Left ventricle myocardium inferior (tissue), 1 donor: Measurements from ENCODE around the gene IRAK1BP1. TPM values are rescaled to one million over a fixed set of nuclear protein-coding genes. Genes with fewer than 3 reads are reported as not detected.

Source experiments
- DNase-seq: peaks from one replicate; pipeline ENCODE4 v3.0.0-alpha.2; 2020
- H3K27ac ChIP-seq: fragments of 200-600 bp; replicated peaks from 2 replicates; pipeline ENCODE4 v1.8.0; 2021
- H3K27me3 ChIP-seq: fragments of 200-600 bp; 2 replicates; pipeline ENCODE4 v1.8.0; 2021; ENCODE audit warnings: low read depth
- H3K36me3 ChIP-seq: fragments of 200-600 bp; 2 replicates; pipeline ENCODE4 v1.8.0; 2021
- H3K4me1 ChIP-seq: fragments of 200-600 bp; 2 replicates; pipeline ENCODE4 v1.8.0; 2021
- H3K4me3 ChIP-seq: fragments of 200-600 bp; 2 replicates; pipeline ENCODE4 v1.8.0; 2021; ENCODE audit warnings: mild to moderate bottlenecking, moderate library complexity
- H3K9me3 ChIP-seq: fragments of 200-600 bp; replicated peaks from 2 replicates; pipeline ENCODE4 v1.8.0; 2021
- intact Hi-C: fragments of 100-400 bp; cut with micrococcal nuclease; formaldehyde crosslinking; loops from one replicate; pipeline ENCODE4 v1.11.0; 2022
- total RNA-seq: library from RNA; stranded (reverse); fragmentation: NEBNext Ultra II Directional; extraction: Animal tissue kit (Norgen Biotek cat#: 25700); gene quantifications from one replicate; pipeline ENCODE4 v1.2.1, GENCODE V29; 2021
- TF ChIP-seq, protein P1 (sequence below): fragments of 200-600 bp; IDR thresholded peaks from 2 replicates; pipeline ENCODE4 v1.8.0; 2021; ENCODE audit warnings: antibody characterized with exemption, mild to moderate bottlenecking, borderline replicate concordance
- donor health status: DM: no; HTN: yes; CAD: no; lungs with severe emphysema.

IRAK1BP1 gene
- total RNA-seq, 1 donor from 2014 or later: 4.7 TPM

DNA sequence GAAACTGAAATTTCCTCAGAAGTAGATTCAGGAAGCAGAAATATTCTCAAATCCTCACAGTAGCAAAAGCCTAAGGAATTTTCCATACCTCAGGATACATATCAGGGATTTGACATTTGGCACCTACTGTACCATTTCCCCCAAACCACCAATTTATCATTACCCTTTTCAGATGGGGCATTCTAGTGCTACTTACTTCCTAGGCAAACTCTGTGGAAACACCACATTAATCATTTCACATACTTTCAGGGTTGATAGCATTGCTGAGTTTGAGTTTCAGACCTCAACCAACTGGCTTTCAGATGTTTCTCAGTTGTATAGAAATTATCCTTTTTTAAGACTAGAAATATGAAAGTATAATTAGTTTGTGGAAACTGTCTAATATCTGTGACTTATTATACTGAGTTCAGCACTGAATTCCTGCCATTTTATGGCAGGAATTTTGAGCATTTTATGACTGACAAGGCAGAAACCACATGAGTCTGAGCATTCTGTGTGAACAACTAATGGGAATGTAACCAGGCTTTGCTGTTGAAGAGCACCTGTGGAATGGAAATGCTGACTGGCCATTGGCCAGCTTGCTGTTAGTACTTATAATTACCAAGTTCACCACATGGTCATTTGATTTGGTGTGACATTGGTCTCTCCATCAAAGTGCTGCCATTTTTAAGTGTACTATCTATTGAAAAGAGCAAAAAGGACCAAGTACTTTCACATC is 35.1 kb upstream of the IRAK1BP1 start:
- Histone ChIP-seq H3K27ac (peak overlapping the region; percentile 16), H3K36me3 (no peaks in the 10 kb centered on the region), H3K9me3 (no peaks in the 10 kb centered on the region), H3K4me3 (no peak overlapping the region), H3K27me3 (no peaks in the 10 kb centered on the region), H3K4me1 (peaks cover 13% of the 10 kb centered on the region)
- intact Hi-C loops: no loop called here
- TF ChIP-seq, protein P1, sequence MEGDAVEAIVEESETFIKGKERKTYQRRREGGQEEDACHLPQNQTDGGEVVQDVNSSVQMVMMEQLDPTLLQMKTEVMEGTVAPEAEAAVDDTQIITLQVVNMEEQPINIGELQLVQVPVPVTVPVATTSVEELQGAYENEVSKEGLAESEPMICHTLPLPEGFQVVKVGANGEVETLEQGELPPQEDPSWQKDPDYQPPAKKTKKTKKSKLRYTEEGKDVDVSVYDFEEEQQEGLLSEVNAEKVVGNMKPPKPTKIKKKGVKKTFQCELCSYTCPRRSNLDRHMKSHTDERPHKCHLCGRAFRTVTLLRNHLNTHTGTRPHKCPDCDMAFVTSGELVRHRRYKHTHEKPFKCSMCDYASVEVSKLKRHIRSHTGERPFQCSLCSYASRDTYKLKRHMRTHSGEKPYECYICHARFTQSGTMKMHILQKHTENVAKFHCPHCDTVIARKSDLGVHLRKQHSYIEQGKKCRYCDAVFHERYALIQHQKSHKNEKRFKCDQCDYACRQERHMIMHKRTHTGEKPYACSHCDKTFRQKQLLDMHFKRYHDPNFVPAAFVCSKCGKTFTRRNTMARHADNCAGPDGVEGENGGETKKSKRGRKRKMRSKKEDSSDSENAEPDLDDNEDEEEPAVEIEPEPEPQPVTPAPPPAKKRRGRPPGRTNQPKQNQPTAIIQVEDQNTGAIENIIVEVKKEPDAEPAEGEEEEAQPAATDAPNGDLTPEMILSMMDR: no peak
- no peak for DNase-seq

DNA sequence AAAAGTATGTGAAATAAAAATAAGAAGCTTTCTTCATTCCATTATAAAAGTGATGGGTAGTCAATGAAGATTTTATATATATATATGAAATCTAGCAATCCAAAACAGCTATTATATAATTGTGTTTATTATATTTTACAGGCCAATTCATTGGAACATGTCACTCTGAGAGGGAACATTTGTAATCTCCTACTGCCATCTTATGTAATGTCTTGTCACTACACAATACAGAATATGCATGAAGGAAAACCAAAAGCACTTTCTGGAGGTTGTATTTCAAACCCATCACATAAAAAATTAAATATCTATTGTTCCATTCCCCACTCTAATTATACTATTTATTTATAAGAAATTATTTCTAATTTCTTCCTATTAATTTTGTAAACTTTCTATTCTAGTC is 31.5 kb upstream of the IRAK1BP1 start:
- Histone ChIP-seq H3K27ac (no peak overlapping the region), H3K27me3 (no peaks in the 10 kb centered on the region), H3K4me1 (peaks cover 13% of the 10 kb centered on the region), H3K36me3 (no peaks in the 10 kb centered on the region), H3K4me3 (no peak overlapping the region), H3K9me3 (no peaks in the 10 kb centered on the region)
- TF ChIP-seq, protein P1: peak; percentile 37
- no peak for DNase-seq
- intact Hi-C loops: no loop called here

DNA sequence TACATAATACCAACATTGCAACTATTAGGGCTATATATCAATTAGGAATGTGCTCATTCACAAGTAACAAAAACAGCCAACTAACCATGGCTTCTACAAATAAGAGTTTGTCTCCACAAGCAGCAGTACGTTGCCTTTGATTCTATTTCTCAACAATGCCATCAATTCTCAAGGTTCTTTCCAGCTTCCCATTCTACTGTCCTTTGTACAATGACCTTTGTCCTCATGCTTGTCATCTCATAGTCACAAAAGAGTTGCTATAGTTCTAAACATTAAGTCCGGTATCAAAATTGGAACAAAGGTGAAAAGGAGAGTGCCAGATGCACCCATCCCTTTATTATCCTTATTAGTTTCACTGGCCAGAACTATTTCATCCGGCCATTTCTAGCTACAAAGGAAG is 30.8 kb upstream of the IRAK1BP1 start:
- intact Hi-C loops: no loop called here
- H3K9me3 ChIP-seq: no peaks in the 10 kb centered on the region
- H3K27ac ChIP-seq: no peak overlapping the region
- peaks cover 10% of the 10 kb centered on the region for H3K4me1 ChIP-seq
- no peaks in the 10 kb centered on the region for H3K27me3 ChIP-seq
- no peak overlapping the region for H3K4me3 ChIP-seq
- no peak for DNase-seq
- H3K36me3 ChIP-seq: no peaks in the 10 kb centered on the region
- TF ChIP-seq, protein P1: no peak

DNA sequence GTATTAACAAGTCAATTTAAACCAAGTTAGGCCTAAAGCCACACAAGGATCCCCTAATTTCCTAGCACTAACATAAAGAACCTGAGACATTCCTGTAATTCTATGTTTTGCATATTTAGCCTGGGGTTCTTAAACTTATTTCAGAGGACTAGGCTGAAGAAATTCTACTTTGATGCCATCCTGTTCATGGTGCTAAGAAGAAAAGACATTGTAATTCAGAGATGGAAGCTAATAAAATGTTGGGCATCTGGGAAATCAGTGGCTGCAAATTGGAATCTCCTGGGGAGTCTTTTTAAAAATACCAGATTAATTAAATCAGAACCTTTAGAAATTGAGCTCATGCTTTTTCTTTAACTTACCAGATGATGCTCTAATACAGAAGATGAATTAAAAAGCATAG is 26.2 kb upstream of the IRAK1BP1 start:
- Histone ChIP-seq H3K36me3 (no peaks in the 10 kb centered on the region), H3K27me3 (no peaks in the 10 kb centered on the region), H3K27ac (no peak overlapping the region), H3K4me3 (no peak overlapping the region), H3K4me1 (no peaks in the 10 kb centered on the region), H3K9me3 (no peaks in the 10 kb centered on the region)
- no peak for DNase-seq
- TF ChIP-seq, protein P1: no peak
- intact Hi-C loops: no loop called here

DNA sequence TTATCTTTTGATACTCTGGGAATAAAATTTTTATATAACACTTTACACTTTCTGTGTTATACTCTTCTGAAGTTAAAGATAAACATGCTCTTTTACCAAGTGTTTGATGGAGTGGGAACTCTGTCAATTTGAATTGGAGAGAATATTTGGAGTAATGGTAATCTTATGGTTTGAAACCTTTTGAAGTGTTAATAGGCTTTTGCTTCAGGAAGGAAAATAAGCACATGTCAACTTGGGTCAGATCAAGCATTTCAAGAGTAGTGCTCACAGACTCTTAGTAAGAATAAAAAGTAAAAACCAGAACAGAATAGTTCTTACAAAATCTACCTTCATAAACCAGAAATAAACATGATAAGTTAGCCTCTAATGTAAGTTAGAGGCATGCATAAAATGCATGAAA is 24.4 kb upstream of the IRAK1BP1 start:
- Histone ChIP-seq H3K9me3 (no peaks in the 10 kb centered on the region), H3K4me1 (no peaks in the 10 kb centered on the region), H3K27me3 (no peaks in the 10 kb centered on the region), H3K4me3 (no peak overlapping the region), H3K36me3 (no peaks in the 10 kb centered on the region), H3K27ac (no peak overlapping the region)
- intact Hi-C loops: no loop called here
- TF ChIP-seq, protein P1: no peak
- no peak for DNase-seq
